Fibroblast of villous mesenchyme (primary cell): ENCODE measurements around the gene IRS1. TPM values are rescaled to one million over a fixed set of nuclear protein-coding genes. Genes with fewer than 3 reads are reported as not detected.

Source experiments
- DNase-seq: peaks from one replicate; pipeline ENCODE4 v3.0.0-alpha.2; 2010; ENCODE audit warnings: low read depth
- H3K4me3 ChIP-seq: 2 replicates; pipeline ENCODE4 v1.5.1; 2011; ENCODE audit warnings: low read depth, mild to moderate bottlenecking, low read length
- CTCF ChIP-seq: IDR thresholded peaks from 2 replicates; pipeline ENCODE4 v1.5.1; 2012; ENCODE audit warnings: low read depth, mild to moderate bottlenecking, low read length; ENCODE audit not compliant: insufficient read depth
- total RNA-seq: library from RNA; depleted of rRNA; stranded (reverse); fragments of >200 nt; gene quantifications from 2 replicates; pipeline ENCODE4 v1.2.3, GENCODE V29; 2012

The IRS1 gene
- total RNA-seq, 1 donor: 33.2 TPM

DNA sequence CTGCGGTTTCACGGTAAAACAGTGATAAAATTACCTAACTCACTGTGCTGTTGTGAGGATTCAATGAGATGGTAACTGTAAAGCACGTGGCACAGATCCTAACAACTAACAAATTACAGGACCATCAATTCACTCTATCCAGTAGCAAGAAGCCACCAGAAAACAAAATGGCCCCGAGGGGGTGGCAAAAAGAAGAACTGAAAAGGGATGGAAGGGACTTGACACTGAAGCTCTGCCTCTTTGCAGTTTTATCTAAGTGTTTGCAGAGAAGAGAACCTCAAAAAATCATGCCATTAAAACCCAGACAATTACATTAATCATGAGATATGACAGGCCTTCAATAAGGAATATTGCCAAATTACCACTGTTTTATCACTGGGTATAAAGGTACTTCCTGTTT is 46.7 kb downstream of the IRS1 start:
- TF ChIP-seq CTCF: no peak
- no peak for DNase-seq
- no peak overlapping the region for H3K4me3 ChIP-seq

DNA sequence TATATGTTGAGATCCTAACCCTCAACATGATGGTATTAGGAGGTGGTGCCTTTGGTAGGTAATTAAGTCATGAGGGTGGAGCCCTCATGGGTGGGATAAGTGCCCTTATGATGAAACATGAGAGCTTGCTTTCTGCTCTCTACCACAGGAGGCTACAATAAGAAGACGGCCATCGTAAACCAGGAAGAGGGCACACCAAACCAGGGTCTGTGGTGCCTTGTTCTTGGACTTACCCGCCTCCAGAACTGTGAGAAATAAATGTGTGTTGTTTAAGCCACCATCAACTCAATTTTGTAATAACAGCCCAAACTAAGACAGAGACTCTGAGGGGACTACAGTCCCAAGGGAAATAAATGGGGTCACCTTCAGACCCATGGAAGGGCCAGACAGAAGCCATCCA is 52.3 kb downstream of the IRS1 start:
- DNase-seq: no peak
- H3K4me3 ChIP-seq: no peak overlapping the region
- TF ChIP-seq CTCF: no peak

DNA sequence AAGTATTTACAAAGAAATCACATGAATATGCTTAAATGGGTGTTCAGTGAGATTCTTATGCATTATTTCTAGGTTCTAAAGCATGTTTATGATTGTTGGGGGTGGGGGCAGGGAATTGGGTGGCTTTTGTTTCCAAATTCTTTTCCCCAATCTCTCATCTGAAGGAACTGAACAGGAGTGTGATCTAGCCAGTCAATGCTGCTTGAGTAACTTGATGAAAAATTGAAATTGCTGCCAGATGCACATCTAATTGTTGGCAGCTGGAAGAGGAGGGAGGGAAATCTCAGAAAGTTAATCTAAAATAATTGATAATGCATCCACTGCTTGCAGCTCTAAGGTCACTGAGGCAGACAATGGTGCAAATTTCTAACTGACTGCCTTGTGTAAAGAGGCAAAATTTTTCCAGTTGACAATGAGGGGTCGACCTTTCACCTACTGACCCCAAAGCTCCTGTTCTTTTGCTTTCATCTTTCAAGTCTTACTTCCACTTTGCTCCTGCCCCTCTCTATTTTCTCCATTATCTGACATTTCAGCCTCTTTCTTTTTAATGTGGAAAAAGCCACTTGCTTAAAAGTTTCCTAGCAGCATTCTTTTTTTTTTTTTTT is 53.3 kb downstream of the IRS1 start:
- no peak for DNase-seq
- TF ChIP-seq CTCF: no peak
- H3K4me3 ChIP-seq: no peak overlapping the region

DNA sequence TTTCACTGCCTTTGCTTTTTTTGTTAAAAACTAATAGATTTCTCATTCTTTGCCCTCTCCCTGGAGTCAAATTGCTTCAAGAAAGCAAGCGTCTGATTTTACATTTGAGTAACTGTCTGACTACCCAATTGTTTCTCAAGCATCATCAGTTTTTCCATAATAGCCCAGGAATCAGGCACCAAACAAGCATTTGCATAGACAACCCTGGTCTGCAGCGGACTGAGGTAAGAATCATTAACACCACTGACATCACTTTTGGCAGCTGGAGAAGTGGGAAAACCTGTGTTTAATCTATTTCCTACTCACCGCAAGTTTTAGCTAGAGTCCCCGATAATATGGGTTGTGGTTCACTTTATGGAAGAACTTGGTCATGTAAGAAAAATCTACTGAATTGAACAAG is 55.7 kb downstream of the IRS1 start:
- no peak for DNase-seq
- no peak overlapping the region for H3K4me3 ChIP-seq
- no peak for TF ChIP-seq CTCF

GRCh38 chr2:226742347-226742746 is 57.3 kb downstream of the IRS1 start:
- no peak for DNase-seq
- no peak for TF ChIP-seq CTCF
- no peak overlapping the region for H3K4me3 ChIP-seq

DNA sequence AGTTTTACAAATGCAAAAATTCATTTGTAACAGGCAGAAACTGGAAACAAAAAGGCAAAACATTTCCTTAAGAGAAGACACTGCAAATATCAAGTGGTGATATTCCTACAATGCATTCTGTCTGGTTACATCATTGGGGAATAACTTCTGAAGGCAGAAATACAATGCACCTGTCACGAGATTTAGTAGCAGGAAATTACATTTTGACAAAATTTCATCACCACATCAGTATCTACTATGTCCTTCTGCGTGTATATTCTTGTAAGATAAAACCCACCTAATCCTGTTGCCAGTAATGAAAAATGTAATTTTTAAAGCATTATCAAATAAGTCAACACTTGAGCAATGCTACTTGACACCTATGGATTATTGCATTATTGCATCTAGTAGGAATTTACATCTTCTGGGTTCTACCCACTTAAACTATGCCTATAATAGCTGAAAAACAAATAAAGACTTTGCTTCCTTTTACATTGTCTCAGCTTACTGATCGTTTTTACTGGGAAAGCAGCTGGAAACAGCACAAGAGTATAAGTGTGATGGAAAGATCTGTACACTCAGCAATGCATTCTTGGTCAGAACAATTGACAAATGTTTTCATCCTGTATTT is 59.5 kb downstream of the IRS1 start:
- DNase-seq: no peak
- TF ChIP-seq CTCF: no peak
- H3K4me3 ChIP-seq: no peak overlapping the region

DNA sequence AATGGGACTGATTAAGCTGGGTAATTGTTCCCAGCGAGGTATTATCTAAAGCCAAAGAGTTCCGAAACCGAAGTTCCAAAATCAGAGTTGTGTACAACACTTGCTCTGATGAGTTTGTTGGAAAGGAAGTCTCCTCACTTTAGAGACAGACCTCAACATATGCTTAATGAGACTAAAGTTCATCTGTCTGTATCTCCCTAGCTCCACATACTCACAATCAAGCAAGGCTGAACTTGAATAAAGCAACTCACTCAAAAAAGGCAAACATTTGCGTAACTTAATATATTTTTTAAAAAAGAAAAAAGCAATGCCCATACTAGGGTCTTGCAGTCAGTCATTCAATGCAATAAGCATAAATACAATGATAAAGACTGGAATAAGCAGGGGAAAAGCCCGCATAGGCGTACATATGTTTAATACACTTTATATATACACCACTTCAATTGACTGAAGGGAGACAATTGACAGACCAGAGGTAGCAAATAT is 60.0 kb downstream of the IRS1 start:
- H3K4me3 ChIP-seq: no peak overlapping the region
- TF ChIP-seq CTCF: no peak
- DNase-seq: no peak
